Nephron (organoid): Measurements from ENCODE around the gene FASTKD2.
"Not testable (repeated sequence)": the region's sequence is repeated elsewhere in the genome, so short reads cannot be mapped to it uniquely, and the experiment has no call there.

ENCODE experiments used
- H3K27ac Mint-ChIP-seq, 3 experiments: 2 replicates each; pipeline ENCODE4 v1.8.0; 2020; ENCODE audit warnings: mixed read lengths in 3 of 3, mild to moderate bottlenecking in 2 of 3, moderate library complexity in 1 of 3
- H3K27me3 Mint-ChIP-seq: 2 replicates; pipeline ENCODE4 v1.8.0; 2021; ENCODE audit warnings: low read depth, mild to moderate bottlenecking, moderate library complexity, mixed read lengths
- H3K36me3 Mint-ChIP-seq: 2 replicates; pipeline ENCODE4 v1.8.0; 2020; ENCODE audit warnings: low read depth, mixed read lengths
- H3K4me1 Mint-ChIP-seq: 2 replicates; pipeline ENCODE4 v1.8.0; 2020; ENCODE audit warnings: mixed read lengths
- H3K4me3 Mint-ChIP-seq, 3 experiments: 2 replicates each; pipeline ENCODE4 v1.8.0; 2020; ENCODE audit warnings: mild to moderate bottlenecking in 3 of 3, mixed read lengths in 3 of 3, moderate library complexity in 2 of 3
- H3K9me3 Mint-ChIP-seq: 2 replicates; pipeline ENCODE4 v1.8.0; 2020; ENCODE audit warnings: mixed read lengths
- TF ChIP-seq, protein P1 (sequence below), 3 experiments: fragments of 200-600 bp; sonication (generic); IDR thresholded peaks; one replicate each; pipeline ENCODE4 v1.5.0; 2021; ENCODE audit warnings: antibody characterized with exemption in 3 of 3; ENCODE audit not compliant: unreplicated experiment in 3 of 3

Gene FASTKD2

GRCh38 chr2:206802654-206803514, 37.5 kb downstream of the FASTKD2 start:
- Mint-ChIP-seq H3K4me3 (no peak overlapping the region), H3K27me3 (no peaks in the 10 kb centered on the region), H3K4me1 (peaks cover 47% of the 10 kb centered on the region), H3K36me3 (peaks cover 4% of the 10 kb centered on the region), H3K9me3 (no peaks in the 10 kb centered on the region), H3K27ac (peak overlapping the region; percentile 4 to 46 (median 37))
- TF ChIP-seq, protein P1, sequence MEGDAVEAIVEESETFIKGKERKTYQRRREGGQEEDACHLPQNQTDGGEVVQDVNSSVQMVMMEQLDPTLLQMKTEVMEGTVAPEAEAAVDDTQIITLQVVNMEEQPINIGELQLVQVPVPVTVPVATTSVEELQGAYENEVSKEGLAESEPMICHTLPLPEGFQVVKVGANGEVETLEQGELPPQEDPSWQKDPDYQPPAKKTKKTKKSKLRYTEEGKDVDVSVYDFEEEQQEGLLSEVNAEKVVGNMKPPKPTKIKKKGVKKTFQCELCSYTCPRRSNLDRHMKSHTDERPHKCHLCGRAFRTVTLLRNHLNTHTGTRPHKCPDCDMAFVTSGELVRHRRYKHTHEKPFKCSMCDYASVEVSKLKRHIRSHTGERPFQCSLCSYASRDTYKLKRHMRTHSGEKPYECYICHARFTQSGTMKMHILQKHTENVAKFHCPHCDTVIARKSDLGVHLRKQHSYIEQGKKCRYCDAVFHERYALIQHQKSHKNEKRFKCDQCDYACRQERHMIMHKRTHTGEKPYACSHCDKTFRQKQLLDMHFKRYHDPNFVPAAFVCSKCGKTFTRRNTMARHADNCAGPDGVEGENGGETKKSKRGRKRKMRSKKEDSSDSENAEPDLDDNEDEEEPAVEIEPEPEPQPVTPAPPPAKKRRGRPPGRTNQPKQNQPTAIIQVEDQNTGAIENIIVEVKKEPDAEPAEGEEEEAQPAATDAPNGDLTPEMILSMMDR (IDR thresholded peaks at IDR 0.05; ENCODE audit: unreplicated experiment in 3 of 3) = no peak

DNA sequence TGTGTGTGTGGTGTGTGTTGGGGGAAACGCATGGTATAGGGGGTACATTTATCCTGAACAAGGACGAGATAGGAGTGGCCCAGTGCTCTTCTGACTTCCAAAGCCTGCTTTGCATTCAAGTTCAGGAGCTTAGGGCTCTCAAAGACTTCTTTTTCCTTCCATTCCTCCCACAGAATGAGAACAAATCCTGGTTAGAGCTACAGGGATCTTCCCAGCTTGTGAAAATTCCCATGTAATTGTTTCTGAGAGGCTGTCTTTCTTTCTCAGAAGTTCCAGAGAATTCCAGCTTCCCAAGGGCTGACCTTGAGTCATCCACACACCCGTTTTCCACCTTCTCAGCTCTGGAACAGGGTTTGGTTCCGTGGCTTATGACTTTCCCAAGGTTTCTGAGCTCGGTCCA, 38.9 kb downstream of the FASTKD2 start:
- Mint-ChIP-seq H3K4me1 (peaks cover 47% of the 10 kb centered on the region), H3K27ac (peak overlapping the region; percentile 28 to 49 (median 48)), H3K4me3 (no peak overlapping the region), H3K9me3 (no peaks in the 10 kb centered on the region), H3K27me3 (no peaks in the 10 kb centered on the region), H3K36me3 (no peaks in the 10 kb centered on the region)
- TF ChIP-seq, protein P1 (IDR thresholded peaks at IDR 0.05; ENCODE audit: unreplicated experiment in 3 of 3) = no peak

- Mint-ChIP-seq H3K27ac (peak overlapping the region; percentile 30 to 81 (median 72)), H3K4me1 (peaks cover 38% of the 10 kb centered on the region), H3K27me3 (no peaks in the 10 kb centered on the region), H3K9me3 (no peaks in the 10 kb centered on the region), H3K4me3 (no peak overlapping the region), H3K36me3 (no peaks in the 10 kb centered on the region)
- TF ChIP-seq, protein P1 (IDR thresholded peaks at IDR 0.05; ENCODE audit: unreplicated experiment in 3 of 3) = no peak
Measured at GRCh38 chr2:206805887-206806607, 40.6 kb downstream of the FASTKD2 start.

DNA sequence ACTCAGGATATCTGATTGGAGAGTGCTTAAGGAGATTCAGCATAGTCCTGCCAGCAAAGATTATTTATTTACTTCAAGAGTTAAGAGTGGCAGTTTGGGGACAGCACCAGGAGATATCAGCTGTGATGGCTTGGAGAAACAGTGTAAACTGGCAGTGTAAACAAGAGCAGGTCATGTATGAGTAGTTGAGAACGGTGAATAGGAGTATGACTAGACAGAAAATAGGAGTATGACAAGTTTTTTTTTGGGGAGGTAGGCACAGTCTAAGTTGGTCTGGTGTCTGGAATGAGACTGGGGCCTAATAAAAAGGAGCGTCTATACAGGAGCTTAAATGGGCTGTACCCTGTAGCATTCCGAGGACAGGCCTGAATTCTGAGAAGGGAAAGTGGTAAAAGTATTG, 42.2 kb downstream of the FASTKD2 start:
- not testable (repeated sequence) for H3K36me3 Mint-ChIP-seq, H3K9me3 Mint-ChIP-seq, H3K4me3 Mint-ChIP-seq, H3K27ac Mint-ChIP-seq, H3K27me3 Mint-ChIP-seq
- peaks cover 24% of the 10 kb centered on the region for H3K4me1 Mint-ChIP-seq

DNA sequence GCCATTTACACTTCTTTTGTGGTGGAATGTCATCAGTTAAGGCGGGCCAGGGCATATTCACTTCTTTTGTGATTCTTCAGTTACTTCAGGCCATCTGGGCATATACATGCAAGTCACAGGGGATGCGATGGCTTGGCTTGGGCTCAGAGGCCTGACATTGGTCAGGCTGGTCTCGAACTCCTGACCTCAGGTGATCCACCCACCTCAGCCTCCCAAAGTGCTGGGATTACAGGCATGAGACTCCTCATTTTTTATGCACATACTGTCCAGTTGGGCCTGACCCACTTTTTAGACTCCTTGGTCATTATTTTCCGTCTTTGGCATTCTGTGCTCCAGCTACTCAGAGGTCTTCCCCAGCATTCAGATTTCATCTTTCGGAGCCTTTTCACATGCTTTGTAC, 47.1 kb downstream of the FASTKD2 start:
- H3K27me3 Mint-ChIP-seq, H3K9me3 Mint-ChIP-seq: not testable (repeated sequence)
- peaks cover 12% of the 10 kb centered on the region for H3K4me1 Mint-ChIP-seq

DNA sequence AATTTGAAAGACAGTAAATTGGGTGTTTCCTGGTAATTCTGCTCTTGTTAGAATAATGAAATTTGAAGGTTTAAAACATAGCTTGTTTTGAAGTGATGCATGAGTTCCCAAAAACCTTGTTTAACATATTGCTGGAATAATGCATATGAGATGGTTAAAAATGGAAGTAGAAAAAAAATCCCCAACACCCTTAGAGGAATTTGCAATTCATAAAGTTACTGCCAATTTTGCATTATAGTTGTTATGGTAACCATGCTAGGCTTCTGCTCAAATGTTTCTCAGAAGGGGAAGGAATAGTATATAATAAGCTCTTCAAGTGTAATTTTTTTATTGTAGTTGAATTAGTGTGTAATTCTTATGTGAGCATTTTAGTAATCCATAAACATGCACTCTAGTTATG, 49.1 kb downstream of the FASTKD2 start:
- no peaks in the 10 kb centered on the region for H3K27me3 Mint-ChIP-seq
- H3K9me3 Mint-ChIP-seq = no peaks in the 10 kb centered on the region
- peak overlapping the region in 1 of 3 experiments; percentile 67 for H3K27ac Mint-ChIP-seq
- no peak overlapping the region for H3K4me3 Mint-ChIP-seq
- TF ChIP-seq, protein P1 (IDR thresholded peaks at IDR 0.05; ENCODE audit: unreplicated experiment in 3 of 3) = no peak
- peaks cover 12% of the 10 kb centered on the region for H3K4me1 Mint-ChIP-seq
- H3K36me3 Mint-ChIP-seq = peaks cover 10% of the 10 kb centered on the region

More for the DNA sequence above, 47.1 kb downstream of the FASTKD2 start:
- H3K4me3 Mint-ChIP-seq, H3K36me3 Mint-ChIP-seq, H3K27ac Mint-ChIP-seq: not testable (repeated sequence)
